Activated T-cell treated with anti-CD3 and anti-CD28 coated beads, Interleukin-2, amount 50 U/mL, for 4 hours (primary cell): ENCODE data around the gene ARMC8. TPM values are rescaled to one million over a fixed set of nuclear protein-coding genes. Genes with fewer than 3 reads are reported as not detected.

Source experiments
- ATAC-seq, 2 donors: fragments of 200-7000 bp; cut with Tn5 transposase; one replicate each; pipeline ENCODE4 v1.10.0; 2021
- DNase-seq: peaks from one replicate; pipeline ENCODE4 v3.0.0-alpha.2; 2020
- H3K27me3 Mint-ChIP-seq: one replicate; pipeline ENCODE4 v1.8.0; 2021; ENCODE audit warnings: low read depth, mixed read lengths
- H3K36me3 Mint-ChIP-seq: one replicate; pipeline ENCODE4 v1.8.0; 2022; ENCODE audit warnings: mixed read lengths; ENCODE audit not compliant: insufficient read depth
- H3K4me1 Mint-ChIP-seq: one replicate; pipeline ENCODE4 v1.8.0; 2021; ENCODE audit warnings: low read depth, mixed read lengths
- H3K4me3 Mint-ChIP-seq: one replicate; pipeline ENCODE4 v1.8.0; 2021; ENCODE audit warnings: mild to moderate bottlenecking, moderate library complexity, mixed read lengths
- H3K9me3 Mint-ChIP-seq: one replicate; pipeline ENCODE4 v1.8.0; 2021; ENCODE audit warnings: mixed read lengths
- total RNA-seq, 3 donors: library from RNA; stranded (reverse); gene quantifications; one replicate each; pipeline ENCODE4 v1.2.1, GENCODE V29; 2021

ARMC8 gene
- total RNA-seq, 3 donors from 2014 or later = 51.4 to 54.6 (median 52.4) TPM

DNA sequence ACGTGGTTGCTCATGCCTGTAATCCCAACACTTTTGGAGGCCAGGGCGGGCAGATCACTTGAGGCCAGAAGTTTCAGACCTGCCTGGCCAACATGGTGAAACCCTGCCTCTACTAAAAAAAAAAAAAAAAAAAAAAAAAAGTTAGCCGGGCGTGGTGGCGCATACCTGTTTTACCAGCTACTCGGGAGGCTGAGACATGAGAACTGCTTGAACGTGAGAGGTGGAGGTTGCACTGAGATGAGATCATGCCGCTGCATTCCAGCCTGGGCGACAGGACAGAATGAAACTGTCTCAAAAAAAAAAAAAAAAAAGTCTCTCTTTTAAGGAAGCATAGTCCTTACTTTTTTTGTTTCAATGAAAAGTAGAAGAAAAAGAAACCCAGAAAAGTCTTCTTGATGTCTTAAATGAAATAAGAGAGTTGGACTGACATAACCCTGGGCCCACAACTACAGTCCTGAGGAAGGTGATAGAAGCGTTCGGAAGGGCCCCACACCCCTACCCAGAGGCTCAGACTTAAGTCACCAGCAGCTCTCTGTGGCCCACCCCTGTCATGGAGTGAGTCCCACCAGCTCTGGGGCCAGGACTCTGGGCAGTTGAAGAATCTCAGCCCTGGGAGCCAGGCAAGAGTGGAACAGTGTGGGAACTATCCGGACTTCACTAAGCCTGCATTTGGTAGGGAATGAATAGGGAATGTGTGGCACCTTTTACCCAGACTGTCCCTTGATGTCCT is 139.9 kb downstream of the ARMC8 start:
- Mint-ChIP-seq H3K9me3 (no peaks in the 10 kb centered on the region), H3K27me3 (peaks cover 4% of the 10 kb centered on the region), H3K4me3 (no peak overlapping the region), H3K36me3 (no peaks in the 10 kb centered on the region), H3K4me1 (peaks cover 36% of the 10 kb centered on the region)
- ATAC-seq (no peak), DNase-seq (no peak)

DNA sequence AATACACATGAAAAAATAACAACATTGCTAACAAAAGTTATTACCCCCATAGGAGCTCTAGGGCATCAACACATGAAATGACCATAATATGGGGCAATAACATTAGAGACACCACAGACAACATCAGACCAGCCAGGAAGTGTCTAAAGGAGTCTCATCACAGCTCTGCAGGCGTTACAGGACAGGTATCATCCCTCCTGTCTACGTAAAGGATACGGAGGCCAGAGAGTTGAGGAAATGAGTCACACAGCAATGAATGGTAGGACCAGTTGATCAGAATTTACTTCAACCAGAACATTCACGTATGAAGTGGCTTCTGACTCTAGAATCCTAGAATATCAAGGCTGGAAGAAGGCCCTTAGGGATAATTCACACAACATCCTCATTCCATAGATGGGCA is 140.7 kb downstream of the ARMC8 start:
- Mint-ChIP-seq H3K9me3 (no peaks in the 10 kb centered on the region), H3K4me1 (peaks cover 32% of the 10 kb centered on the region), H3K36me3 (no peaks in the 10 kb centered on the region), H3K4me3 (no peak overlapping the region), H3K27me3 (peaks cover 4% of the 10 kb centered on the region)
- ATAC-seq (no peak), DNase-seq (no peak)

DNA sequence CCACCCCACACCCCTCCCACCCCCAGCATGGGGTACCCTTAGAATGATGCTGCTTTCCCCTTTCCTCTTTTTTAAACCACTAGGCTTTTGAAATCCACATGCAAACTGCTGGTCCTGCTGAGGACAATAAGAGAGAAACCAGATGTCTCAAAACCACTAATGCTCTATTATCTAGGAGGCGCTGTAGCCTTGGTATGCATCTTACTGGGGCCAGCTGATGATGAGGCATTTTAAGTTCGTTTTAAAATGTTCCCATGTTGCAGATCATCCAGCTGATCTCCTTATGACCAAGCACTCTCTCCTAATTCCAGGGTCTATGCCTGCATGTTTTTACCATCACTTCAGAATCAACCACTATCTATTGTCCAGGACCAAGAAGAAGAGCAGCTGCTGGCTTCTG is 141.2 kb downstream of the ARMC8 start:
- H3K9me3 Mint-ChIP-seq = no peaks in the 10 kb centered on the region
- H3K4me1 Mint-ChIP-seq = peaks cover 29% of the 10 kb centered on the region
- no peaks in the 10 kb centered on the region for H3K36me3 Mint-ChIP-seq
- no peak for ATAC-seq
- peak overlapping the region; percentile 27 for H3K4me3 Mint-ChIP-seq
- H3K27me3 Mint-ChIP-seq = peaks cover 4% of the 10 kb centered on the region
- DNase-seq = no peak

DNA sequence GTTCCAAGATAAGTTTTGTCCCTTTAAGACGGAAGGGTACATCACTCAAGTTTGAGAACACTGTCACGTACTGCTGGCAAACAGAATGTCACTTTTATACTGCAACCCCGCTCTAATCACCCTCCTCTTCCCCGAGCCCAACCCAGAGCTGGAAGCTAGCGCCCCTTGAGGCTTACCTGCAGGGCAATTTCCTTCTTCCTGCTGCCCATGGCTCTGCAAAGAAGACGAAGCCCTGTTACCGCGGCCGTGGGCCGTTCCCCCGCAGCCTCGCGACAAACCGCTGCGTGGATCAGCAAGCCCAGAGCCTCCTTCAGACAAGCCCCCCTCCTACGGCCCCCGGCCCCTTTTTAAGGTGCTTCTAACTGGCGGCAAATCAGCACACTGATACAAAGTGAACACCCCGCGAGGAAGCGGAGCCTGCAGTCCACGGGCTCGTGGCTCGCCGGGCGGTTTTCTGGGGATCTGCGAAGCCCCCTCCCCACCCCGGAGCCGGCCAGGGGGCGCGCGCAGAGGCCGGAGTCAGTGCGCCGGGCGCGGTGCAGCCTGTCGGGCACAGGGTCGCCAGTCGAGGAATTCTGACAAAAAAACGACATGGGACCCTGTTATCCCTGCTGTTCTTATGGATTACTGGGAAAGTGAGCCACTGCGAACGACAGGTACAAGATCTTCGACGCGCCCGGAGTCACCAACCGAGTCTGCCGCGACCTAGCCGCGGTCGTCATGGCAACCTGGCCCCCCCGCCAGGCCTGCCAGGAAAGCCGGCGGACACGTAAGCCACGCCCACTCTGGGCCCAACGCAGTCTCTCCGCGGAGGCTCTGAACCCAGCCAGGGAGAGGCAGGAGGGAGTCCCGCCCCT is 142.3 kb downstream of the ARMC8 start, which contains the start of gene NME9:
TSS of gene NME9 (minus strand) at position 725 of the 857 bp plus-strand sequence. CDS start at position 209, 516 bp downstream.
- DNase-seq (peak; percentile 88), ATAC-seq (peak; percentile 95)
- H3K9me3 Mint-ChIP-seq = no peaks in the 10 kb centered on the region
- H3K36me3 Mint-ChIP-seq = no peaks in the 10 kb centered on the region
- H3K27me3 Mint-ChIP-seq = no peaks in the 10 kb centered on the region
- H3K4me3 Mint-ChIP-seq = peak within 1 kb of the TSS; percentile 88
- peaks cover 24% of the 10 kb centered on the region for H3K4me1 Mint-ChIP-seq

DNA sequence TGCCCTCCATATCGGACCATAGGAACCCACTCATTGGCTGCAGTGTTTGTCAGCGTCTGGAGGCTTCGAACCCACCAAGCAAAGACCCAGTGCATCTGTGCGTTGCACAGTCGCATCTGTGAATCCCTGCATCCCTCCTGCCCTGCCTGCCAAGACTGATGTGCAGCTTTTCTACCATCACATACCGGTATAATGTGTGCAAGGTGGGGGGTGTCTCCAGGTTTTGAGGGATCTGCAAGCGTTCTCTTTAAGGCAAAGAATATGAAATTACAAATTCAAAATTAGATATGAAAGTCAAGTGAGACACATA is 142.8 kb downstream of the ARMC8 start:
- Mint-ChIP-seq H3K4me1 (peaks cover 18% of the 10 kb centered on the region), H3K27me3 (no peaks in the 10 kb centered on the region), H3K4me3 (peak overlapping the region; percentile 88), H3K9me3 (no peaks in the 10 kb centered on the region), H3K36me3 (no peaks in the 10 kb centered on the region)
- ATAC-seq = no peak
- no peak for DNase-seq

DNA sequence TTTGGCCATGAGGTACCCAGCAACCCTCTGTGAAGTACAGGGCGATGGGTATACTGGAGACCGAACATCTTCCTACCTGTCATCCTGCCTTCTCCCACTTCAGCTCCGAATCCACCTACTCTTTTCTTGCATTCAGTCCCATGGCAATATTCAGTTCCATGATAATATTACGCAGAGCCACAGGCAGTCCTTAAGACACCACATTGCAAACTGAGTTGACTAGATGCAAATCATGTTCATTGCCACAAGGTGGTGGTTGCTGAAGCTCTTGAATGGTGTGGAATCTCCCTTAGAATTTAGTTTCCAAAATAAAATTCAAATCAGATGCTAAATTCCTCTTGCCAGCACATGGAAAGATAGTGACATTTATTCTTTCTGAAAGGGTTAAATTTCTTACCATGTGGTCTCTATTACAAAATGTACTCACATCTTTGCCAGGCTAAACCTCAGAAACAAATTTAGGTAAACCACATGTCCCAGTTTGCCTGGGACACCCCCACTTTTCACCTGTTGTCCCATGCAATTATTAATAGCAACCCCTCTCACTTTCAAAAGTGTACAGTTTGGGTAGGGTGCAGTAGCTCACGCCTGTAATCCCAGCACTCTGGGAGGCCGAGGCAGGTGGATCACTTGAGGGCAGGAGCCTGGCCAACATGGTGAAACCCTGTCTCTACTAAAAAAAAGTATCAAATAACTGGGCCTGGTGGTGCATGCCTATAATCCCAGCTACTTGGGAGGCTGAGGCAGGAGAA is 144.2 kb downstream of the ARMC8 start:
- Mint-ChIP-seq H3K4me3 (no peak overlapping the region), H3K4me1 (peaks cover 18% of the 10 kb centered on the region), H3K36me3 (no peaks in the 10 kb centered on the region), H3K27me3 (no peaks in the 10 kb centered on the region), H3K9me3 (no peaks in the 10 kb centered on the region)
- ATAC-seq (no peak), DNase-seq (no peak)

DNA sequence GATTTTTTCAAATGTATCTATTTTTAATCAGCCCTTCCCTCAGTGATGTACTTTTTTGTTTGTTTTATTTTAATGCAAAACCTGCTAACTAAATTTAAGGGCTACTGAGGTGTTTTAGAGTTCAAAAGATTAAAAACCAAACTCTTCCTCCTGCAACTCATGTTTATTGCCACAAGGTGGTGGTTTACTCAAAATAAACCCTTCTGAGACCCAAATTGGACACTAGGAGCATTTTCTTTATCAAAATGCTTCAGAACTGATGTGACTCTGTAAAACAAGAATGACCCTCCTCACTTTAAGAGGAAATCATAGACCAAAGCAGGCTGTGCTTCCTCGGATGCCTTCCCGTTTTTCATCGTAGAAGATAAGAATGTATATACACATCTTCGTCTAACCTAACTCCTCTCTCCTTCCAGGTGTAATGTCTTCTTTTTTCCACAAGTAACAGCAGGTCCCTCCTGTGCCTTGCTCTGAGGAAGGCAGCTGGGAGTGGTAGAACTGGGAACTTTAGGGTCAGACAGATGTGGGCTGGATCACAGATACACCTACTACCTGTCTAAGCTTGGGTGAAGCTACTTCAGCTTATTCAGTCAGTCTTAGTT is 145.5 kb downstream of the ARMC8 start:
- Mint-ChIP-seq H3K9me3 (no peaks in the 10 kb centered on the region), H3K36me3 (no peaks in the 10 kb centered on the region), H3K4me1 (peaks cover 18% of the 10 kb centered on the region), H3K4me3 (no peak overlapping the region), H3K27me3 (no peaks in the 10 kb centered on the region)
- ATAC-seq (no peak), DNase-seq (no peak)

DNA sequence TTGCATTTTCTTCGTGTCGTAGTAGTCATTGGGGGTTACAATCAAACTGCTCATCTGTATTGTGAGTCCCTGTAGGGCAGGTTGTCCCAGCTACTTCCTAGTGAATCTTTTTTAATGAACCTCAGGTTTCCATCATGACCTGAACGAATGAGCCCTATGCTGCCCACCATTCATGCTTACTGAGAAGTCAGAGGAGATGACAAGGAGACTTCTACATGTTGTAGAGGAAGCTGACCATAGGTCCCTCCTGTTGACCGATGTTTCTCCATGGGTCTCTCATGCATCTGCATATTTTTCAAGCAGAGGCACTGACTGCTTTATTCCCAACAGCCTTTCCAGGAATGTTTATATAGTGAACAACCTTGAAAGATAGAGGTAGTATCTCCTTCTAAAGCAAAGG is 147.5 kb downstream of the ARMC8 start:
- DNase-seq = no peak
- ATAC-seq = no peak
- Mint-ChIP-seq H3K4me3 (no peak overlapping the region), H3K27me3 (no peaks in the 10 kb centered on the region), H3K36me3 (no peaks in the 10 kb centered on the region), H3K9me3 (no peaks in the 10 kb centered on the region), H3K4me1 (peaks cover 8% of the 10 kb centered on the region)

DNA sequence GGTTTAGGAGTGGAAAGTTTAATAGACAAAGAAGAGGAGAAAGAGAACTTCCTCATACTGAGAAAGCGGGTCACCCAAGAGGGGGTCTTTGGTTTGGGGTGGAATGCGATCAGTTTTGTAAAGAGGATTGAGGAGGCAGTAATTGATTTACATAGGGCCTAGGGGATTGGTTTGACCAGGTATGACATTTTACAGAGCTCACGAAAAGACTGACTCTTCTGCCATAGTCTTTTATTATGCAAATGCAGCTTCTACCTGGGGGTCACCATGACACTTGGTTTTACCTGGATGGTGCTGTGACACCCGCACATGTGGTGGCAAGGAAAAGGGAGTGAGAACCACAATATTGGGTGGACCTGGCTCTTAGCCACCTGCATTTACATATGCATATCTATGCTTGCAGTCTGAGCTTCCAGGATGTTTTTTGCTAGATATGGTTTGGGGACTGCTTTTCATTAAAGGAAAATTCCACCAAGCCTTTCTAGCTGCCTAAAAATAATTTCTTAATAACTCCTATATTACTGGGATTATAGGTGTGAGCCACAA is 149.4 kb downstream of the ARMC8 start:
- Mint-ChIP-seq H3K4me1 (peaks cover 1% of the 10 kb centered on the region), H3K9me3 (no peaks in the 10 kb centered on the region), H3K36me3 (no peaks in the 10 kb centered on the region), H3K27me3 (peaks cover 3% of the 10 kb centered on the region), H3K4me3 (no peak overlapping the region)
- ATAC-seq = no peak
- DNase-seq = no peak

DNA sequence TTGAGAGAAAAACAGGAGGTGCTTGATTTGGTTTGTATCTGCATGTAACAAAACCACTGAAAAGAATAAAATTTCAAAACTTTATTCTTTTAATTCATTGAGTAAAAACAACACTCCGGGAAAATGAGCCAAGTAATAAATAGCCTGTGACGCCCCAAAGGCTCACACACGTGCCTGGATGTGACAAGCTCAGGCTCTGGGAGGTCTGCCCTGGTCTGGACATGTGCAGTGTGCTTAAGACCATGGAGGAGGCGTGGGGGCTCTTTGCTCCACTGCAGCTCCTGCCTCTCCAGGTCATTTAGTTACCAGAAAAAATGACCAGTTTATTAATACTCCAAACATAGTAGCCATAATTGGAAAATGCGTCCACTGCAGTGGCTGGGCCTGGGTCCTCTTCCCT is 151.1 kb downstream of the ARMC8 start:
- DNase-seq (no peak), ATAC-seq (no peak)
- Mint-ChIP-seq H3K27me3 (peaks cover 3% of the 10 kb centered on the region), H3K36me3 (no peaks in the 10 kb centered on the region), H3K9me3 (no peaks in the 10 kb centered on the region), H3K4me3 (no peak overlapping the region), H3K4me1 (no peaks in the 10 kb centered on the region)

DNA sequence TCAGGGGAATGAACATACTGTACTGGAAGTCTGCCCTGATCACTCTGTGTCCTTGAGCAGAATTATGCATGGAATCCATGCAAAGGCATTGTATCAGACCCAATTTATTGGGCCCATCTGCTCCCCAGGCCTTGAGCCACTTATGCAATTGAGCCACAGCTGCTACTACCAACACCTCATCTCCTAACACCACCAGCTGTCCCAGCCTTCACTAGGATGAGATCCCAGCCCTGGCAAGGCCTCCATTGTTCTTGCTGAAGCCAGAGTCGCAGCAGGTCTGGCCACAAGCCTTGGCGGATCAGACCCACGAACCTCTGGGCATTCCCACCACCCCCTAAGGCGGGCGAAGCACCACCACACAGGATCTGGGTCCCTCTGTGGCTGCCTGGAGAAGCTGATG is 151.7 kb downstream of the ARMC8 start:
- Mint-ChIP-seq H3K27me3 (peaks cover 3% of the 10 kb centered on the region), H3K36me3 (no peaks in the 10 kb centered on the region), H3K4me3 (no peak overlapping the region), H3K4me1 (no peaks in the 10 kb centered on the region), H3K9me3 (no peaks in the 10 kb centered on the region)
- ATAC-seq (no peak), DNase-seq (no peak)

DNA sequence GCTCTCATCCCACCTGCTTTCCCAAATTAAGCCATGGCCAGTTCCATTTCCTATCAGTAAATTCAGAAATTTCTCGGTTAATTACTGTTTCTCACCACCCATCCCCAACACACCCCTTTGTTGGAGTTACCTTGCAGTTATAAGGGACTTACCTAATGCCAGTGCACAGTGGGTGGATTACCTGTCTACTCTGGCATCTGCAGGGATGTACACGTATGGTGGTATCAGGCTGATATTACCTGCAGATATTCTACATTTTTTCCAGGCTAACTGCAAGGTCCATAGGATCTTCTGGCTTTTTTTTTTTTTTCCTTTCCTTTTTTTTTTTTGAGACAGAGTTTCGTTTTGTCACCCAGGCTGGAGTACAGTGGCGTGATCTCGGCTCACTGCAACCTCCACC is 153.4 kb downstream of the ARMC8 start:
- no peak overlapping the region for H3K4me3 Mint-ChIP-seq
- ATAC-seq = no peak
- DNase-seq = no peak
- H3K4me1 Mint-ChIP-seq = no peaks in the 10 kb centered on the region
- peaks cover 8% of the 10 kb centered on the region for H3K27me3 Mint-ChIP-seq
- H3K9me3 Mint-ChIP-seq = no peaks in the 10 kb centered on the region
- no peaks in the 10 kb centered on the region for H3K36me3 Mint-ChIP-seq

DNA sequence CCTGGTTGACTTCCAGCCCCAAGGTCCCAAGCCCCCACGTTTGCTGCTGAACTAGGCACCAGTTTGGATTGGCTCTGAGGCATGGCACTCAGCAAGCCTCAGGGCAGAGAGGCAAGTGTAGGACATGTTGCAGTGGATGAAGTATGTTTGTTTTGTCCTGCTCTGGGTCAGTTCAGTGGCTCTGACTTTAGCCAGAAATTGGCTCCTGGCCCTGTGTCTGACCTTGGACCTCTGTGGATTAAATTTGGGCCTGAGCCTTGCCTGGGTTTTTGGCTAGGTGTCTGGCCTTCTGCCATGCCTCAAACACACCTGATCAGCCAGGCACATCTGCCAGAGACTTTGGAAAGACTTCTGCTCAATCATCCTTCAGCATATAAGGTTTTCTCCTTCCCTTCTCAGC is 157.7 kb downstream of the ARMC8 start:
- no peaks in the 10 kb centered on the region for H3K36me3 Mint-ChIP-seq
- ATAC-seq (no peak), DNase-seq (no peak)
- H3K4me1 Mint-ChIP-seq = peaks cover 6% of the 10 kb centered on the region
- no peaks in the 10 kb centered on the region for H3K9me3 Mint-ChIP-seq
- no peak overlapping the region for H3K4me3 Mint-ChIP-seq
- H3K27me3 Mint-ChIP-seq = peaks cover 39% of the 10 kb centered on the region
